Adrenal gland (tissue), 12 donors: ENCODE measurements around the gene STC2. TPM values are rescaled to one million over a fixed set of nuclear protein-coding genes. Genes with fewer than 3 reads are reported as not detected.

Source experiments
- DNase-seq, 7 donors: peaks; one replicate each; pipeline ENCODE4 v3.0.0-alpha.2; 2019 to 2020
- H3K27ac ChIP-seq, 5 donors: fragments of 200-600 bp; sonication (generic) in 4 of 5; 1 replicate in 3 of 5; 2 replicates in 2 of 5; pipeline versions ENCODE4 v1.5.1 to v1.8.0; 2016 to 2020; ENCODE audit warnings: mild to moderate bottlenecking in 1 of 5
- H3K27me3 ChIP-seq: fragments of 200-600 bp; 2 replicates; pipeline ENCODE4 v1.8.0; 2021
- H3K36me3 ChIP-seq, 2 donors: fragments of 200-600 bp; replicated peaks in 1 of 2; 1 replicate in 1 of 2; 2 replicates in 1 of 2; pipeline versions ENCODE4 v1.5.1 to v1.8.0; 2018 to 2022
- H3K4me1 ChIP-seq, 2 donors: fragments of 200-600 bp; replicated peaks in 1 of 2; 1 replicate in 1 of 2; 2 replicates in 1 of 2; pipeline versions ENCODE4 v1.5.1 to v1.8.0; 2018 to 2021
- H3K4me3 ChIP-seq, 4 donors: fragments of 200-600 bp; sonication (generic) in 3 of 4; one replicate each; pipeline ENCODE4 v1.5.1; 2016 to 2018
- H3K9me3 ChIP-seq, 3 donors: fragments of 200-600 bp; sonication (generic) in 1 of 3; replicated peaks in 1 of 3; 1 replicate in 2 of 3; 2 replicates in 1 of 3; pipeline versions ENCODE4 v1.5.1 to v1.8.0; 2016 to 2021
- POLR2A ChIP-seq, 2 donors: fragments of 450-650 bp; IDR thresholded peaks; one replicate each; pipeline ENCODE4 v1.6.1; 2017; ENCODE audit warnings: antibody characterized with exemption in 2 of 2, mild to moderate bottlenecking in 2 of 2, moderate library complexity in 1 of 2
- WGBS, 4 donors: extraction: QIAGEN DNeasy Blood & Tissue Kit in 2 of 4; methylation state at CpG; one replicate each; pipeline versions ENCODE4 v1.1.5 to v1.1.7; 2013 to 2017; 5-methylcytosine and 5-hydroxymethylcytosine counted together
- intact Hi-C, 2 donors: fragments of 100-400 bp; cut with DNase I; formaldehyde crosslinking; loops; one replicate each; pipeline versions ENCODE4 v1.14.1 to v1.15.0; 2022 to 2023
- polyA plus RNA-seq, 3 donors: library from polyadenylated mRNA; stranded (reverse); fragments of 200-250 nt in 2 of 3; fragments of 350-450 nt in 1 of 3; fragmentation: Illumina TruSeq in 1 of 3; extraction: RNeasy Lipid Tissue Mini Kit (QIAGEN cat#74804) in 1 of 3; gene quantifications; one replicate each; pipeline ENCODE4 v1.2.3, GENCODE V29; 2013 to 2014
- total RNA-seq, 9 donors: library from RNA; depleted of rRNA in 4 of 9; stranded (reverse); fragments of >200 nt in 4 of 9; fragments of 120-200 nt in 1 of 9; fragmentation: NEBNext Ultra II Directional in 1 of 9; extraction: Animal tissue kit (Norgen Biotek cat#: 25700) in 1 of 9; gene quantifications; one replicate each; pipeline versions ENCODE4 v1.1.0 to v1.2.4, GENCODE V29; 2013 to 2023
- TF ChIP-seq, protein P1 (sequence below), 6 experiments: fragments of 450-650 bp in 4 of 6; fragments of 200-600 bp in 2 of 6; sonication (generic) in 1 of 6; IDR thresholded peaks; 1 replicate in 5 of 6; 2 replicates in 1 of 6; pipeline versions ENCODE4 v1.5.1 to v1.8.0; 2016 to 2021; ENCODE audit warnings: antibody characterized with exemption in 6 of 6, mild to moderate bottlenecking in 2 of 6, moderate library complexity in 1 of 6
- donor health status: healthy with polysubstance abuse.
- donor health status: Bipolar disorder and iron deficiency.
- donor health status: DM: yes; HTN: yes; CAD: no.
- donor health status: DM: no; HTN: no; CAD: no.
- donor health status: DM: no; HTN: no; CAD: no.
- donor health status: DM: yes; HTN: yes; CAD: no.

Gene STC2
- total and polyA plus RNA-seq, 12 donors, result 0.28 to 3.5 (median 1.0) TPM

DNA sequence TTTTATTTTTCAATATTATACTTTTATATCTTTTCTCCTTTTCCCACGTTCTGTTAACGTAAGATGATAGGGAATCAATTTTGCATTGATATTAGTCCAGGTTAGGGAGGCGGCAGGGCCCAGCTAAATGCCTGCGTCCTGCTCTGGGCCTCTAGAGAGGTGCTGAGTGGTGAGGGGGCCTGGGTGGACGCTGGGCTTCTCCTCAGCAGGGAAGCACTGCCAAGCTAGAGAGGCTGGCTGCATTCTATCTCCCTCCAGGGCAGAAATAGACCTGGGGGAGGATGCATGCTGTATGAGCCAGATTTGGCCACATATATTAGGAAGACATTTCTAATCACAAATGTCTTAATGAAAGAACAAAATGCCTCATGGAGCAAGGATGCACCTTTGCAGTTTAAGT is 49.6 kb downstream of the STC2 start:
- Histone ChIP-seq H3K27me3 (peaks cover 18% of the 10 kb centered on the region), H3K9me3 (no peaks in the 10 kb centered on the region), H3K4me3 (no peak overlapping the region), H3K27ac (no peak overlapping the region), H3K4me1 (peaks cover 1 to 3% of the 10 kb centered on the region in 2 donors), H3K36me3 (no peaks in the 10 kb centered on the region)
- intact Hi-C loops, result loop anchor here in 1 of 2 donors (10.0 kb wide), 1 partner anchor 294 kb away; the partner anchor contains the start of gene ATP6V0E1
- WGBS, 4 donors, result 77 to 82% (median 79%) methylated on average over 5 of the region's 5 CpGs
- DNase-seq, result no peak
- TF ChIP-seq, protein P1, sequence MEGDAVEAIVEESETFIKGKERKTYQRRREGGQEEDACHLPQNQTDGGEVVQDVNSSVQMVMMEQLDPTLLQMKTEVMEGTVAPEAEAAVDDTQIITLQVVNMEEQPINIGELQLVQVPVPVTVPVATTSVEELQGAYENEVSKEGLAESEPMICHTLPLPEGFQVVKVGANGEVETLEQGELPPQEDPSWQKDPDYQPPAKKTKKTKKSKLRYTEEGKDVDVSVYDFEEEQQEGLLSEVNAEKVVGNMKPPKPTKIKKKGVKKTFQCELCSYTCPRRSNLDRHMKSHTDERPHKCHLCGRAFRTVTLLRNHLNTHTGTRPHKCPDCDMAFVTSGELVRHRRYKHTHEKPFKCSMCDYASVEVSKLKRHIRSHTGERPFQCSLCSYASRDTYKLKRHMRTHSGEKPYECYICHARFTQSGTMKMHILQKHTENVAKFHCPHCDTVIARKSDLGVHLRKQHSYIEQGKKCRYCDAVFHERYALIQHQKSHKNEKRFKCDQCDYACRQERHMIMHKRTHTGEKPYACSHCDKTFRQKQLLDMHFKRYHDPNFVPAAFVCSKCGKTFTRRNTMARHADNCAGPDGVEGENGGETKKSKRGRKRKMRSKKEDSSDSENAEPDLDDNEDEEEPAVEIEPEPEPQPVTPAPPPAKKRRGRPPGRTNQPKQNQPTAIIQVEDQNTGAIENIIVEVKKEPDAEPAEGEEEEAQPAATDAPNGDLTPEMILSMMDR (IDR thresholded peaks at IDR 0.05), result no peak
- no peak for TF ChIP-seq POLR2A (IDR thresholded peaks at IDR 0.05)

DNA sequence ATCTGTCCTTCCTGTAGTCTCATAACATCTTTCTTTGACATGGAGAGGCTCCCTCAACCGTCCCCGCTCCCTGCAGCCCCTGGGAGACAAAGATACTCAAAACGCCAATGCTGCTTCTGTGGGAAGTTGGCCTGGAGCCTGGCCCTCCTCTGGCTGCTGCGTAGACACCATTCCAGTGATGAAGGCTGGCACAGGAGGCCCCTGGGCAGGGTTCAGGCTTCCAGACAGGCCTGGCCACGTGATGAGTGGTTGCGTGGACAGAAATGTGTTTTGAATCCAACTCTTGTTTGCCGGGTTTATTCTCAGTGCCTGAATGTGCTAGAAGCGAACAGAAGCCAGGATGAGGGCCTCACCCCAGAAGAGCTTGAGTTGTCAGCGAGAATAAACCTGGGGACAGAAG is 50.0 kb downstream of the STC2 start:
- H3K4me1 ChIP-seq, result no peaks in the 10 kb centered on the region
- 72 to 87% (median 77%) methylated on average over 9 of the region's 9 CpGs for WGBS, 4 donors

DNA sequence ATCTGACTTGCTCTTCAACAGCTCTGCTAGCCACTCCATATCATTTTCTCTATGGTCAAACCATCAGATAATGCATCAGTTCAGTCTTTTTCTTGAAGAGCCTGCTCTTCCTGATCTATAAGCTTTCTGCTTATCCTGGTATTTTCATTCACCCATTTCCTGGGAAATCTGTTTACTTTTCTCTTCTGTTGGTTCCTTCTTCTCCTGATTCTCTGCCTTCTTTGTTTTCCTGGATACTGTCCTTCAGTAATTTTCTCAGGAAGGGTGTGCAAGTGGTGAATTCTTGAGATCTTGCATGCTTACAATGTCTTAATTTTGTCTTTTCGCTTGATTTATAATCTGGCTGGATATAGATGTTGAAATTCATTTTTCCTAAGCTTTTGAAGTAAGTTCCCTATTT is 53.4 kb downstream of the STC2 start:
- no peak overlapping the region for H3K27ac ChIP-seq
- no peak for TF ChIP-seq POLR2A (IDR thresholded peaks at IDR 0.05)
- TF ChIP-seq, protein P1 (IDR thresholded peaks at IDR 0.05), result no peak
- H3K9me3 ChIP-seq, result no peaks in the 10 kb centered on the region
- 82 to 89% (median 85%) methylated on average over 1 of the region's 1 CpG for WGBS, 4 donors
- no peaks in the 10 kb centered on the region for H3K27me3 ChIP-seq
- no peak overlapping the region for H3K4me3 ChIP-seq
- H3K4me1 ChIP-seq, result no peaks in the 10 kb centered on the region
- H3K36me3 ChIP-seq, result no peaks in the 10 kb centered on the region
- intact Hi-C loops, result loop anchor here in 1 of 2 donors (10.0 kb wide), 1 partner anchor 290 kb away; the partner anchor contains the start of gene ATP6V0E1
- no peak for DNase-seq

More for the DNA sequence above, 50.0 kb downstream of the STC2 start:
- Histone ChIP-seq H3K27ac (no peak overlapping the region), H3K4me3 (no peak overlapping the region), H3K36me3 (no peaks in the 10 kb centered on the region), H3K27me3 (peaks cover 18% of the 10 kb centered on the region), H3K9me3 (no peaks in the 10 kb centered on the region)
- no peak for TF ChIP-seq POLR2A (IDR thresholded peaks at IDR 0.05)
- DNase-seq, result no peak
- intact Hi-C loops, result loop anchor here in 1 of 2 donors (10.0 kb wide), 1 partner anchor 293 kb away; the partner anchor contains the start of gene ATP6V0E1

DNA sequence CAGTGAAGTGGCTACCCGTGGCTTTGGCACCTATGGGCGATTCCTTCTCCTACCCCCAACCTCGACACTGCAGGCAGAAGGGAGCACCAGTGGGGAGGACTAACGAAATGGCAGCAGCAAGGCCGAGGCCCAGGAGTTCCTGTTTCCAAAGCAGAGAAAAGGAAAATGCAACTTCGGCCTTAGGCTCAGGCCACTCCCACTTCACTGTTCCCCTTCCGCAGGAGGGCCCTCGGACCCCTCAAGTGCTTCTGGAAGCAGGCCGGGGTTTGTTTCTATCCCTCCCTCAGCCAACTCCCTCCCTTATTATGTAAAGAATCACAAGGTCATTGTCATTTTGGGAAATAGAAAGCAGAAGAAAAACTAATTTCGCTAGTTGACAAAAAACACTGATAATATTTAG is 56.8 kb downstream of the STC2 start:
- no peak for TF ChIP-seq POLR2A (IDR thresholded peaks at IDR 0.05)
- TF ChIP-seq, protein P1 (IDR thresholded peaks at IDR 0.05), result no peak
- peak in 2 of 7 donors; percentile 15 to 24 for DNase-seq
- Histone ChIP-seq H3K4me3 (no peak overlapping the region), H3K27ac (no peak overlapping the region), H3K9me3 (no peaks in the 10 kb centered on the region), H3K4me1 (no peaks in the 10 kb centered on the region), H3K36me3 (no peaks in the 10 kb centered on the region), H3K27me3 (peaks cover 4% of the 10 kb centered on the region)
- WGBS, 4 donors, result 53 to 75% (median 66%) methylated on average over 8 to 10 of the region's 10 CpGs
- intact Hi-C loops, result loop anchor here in 1 of 2 donors (10.0 kb wide), 1 partner anchor 287 kb away; the partner anchor contains the start of gene ATP6V0E1
